A673 (cell line): ENCODE measurements around the gene CACNA2D1. TPM values are rescaled to one million over a fixed set of nuclear protein-coding genes. Genes with fewer than 3 reads are reported as not detected.
A peak's percentile ranks its signal among the peaks of the same experiment; 100 is the strongest.

Source experiments
- BruUV-seq: library from RNA; stranded (reverse); fragments of 400-500 nt; replicated peaks from 2 replicates; lab custom pipeline; 2021; lab: Mats Ljungman, UMichigan
- CTCF ChIA-PET: fragments of 300-600 bp; sonication (Branson Sonifier 250); formaldehyde crosslinking; loops from one replicate; lab custom pipeline; 2022; ENCODE audit warnings: antibody characterized with exemption; lab: Charles Lee
- POLR2A ChIA-PET: fragments of 300-600 bp; sonication (Branson Sonifier 250); formaldehyde crosslinking; loops from one replicate; lab custom pipeline; 2022; ENCODE audit warnings: antibody characterized with exemption; ENCODE audit not compliant: low non-redundant PET; lab: Charles Lee
- DNase-seq: peaks from one replicate; pipeline ENCODE4 v3.0.0-alpha.2; 2015; ENCODE audit warnings: low spot score
- H3K27ac ChIP-seq: fragments of 200-600 bp; sonication (generic); 2 replicates; pipeline ENCODE4 v1.5.1; 2016; ENCODE audit warnings: mixed run types, low read depth, mild to moderate bottlenecking, mixed read lengths, antibody characterized with exemption, low read length; ENCODE audit not compliant: poor library complexity, severe bottlenecking
- H3K27me3 ChIP-seq: fragments of 200-600 bp; sonication (generic); replicated peaks from 2 replicates; pipeline ENCODE4 v1.6.1; 2017; ENCODE audit warnings: mixed run types, low read depth, mild to moderate bottlenecking, mixed read lengths, antibody characterized with exemption, low read length; ENCODE audit not compliant: insufficient read depth, poor library complexity
- H3K36me3 ChIP-seq: fragments of 200-600 bp; sonication (generic); 2 replicates; pipeline ENCODE4 v1.6.1; 2016; ENCODE audit warnings: mixed run types, mild to moderate bottlenecking, mixed read lengths, antibody characterized with exemption, low read length; ENCODE audit not compliant: insufficient read depth, poor library complexity, severe bottlenecking
- H3K4me1 ChIP-seq: fragments of 200-600 bp; sonication (generic); 2 replicates; pipeline ENCODE4 v1.6.1; 2017; ENCODE audit warnings: mixed run types, mild to moderate bottlenecking, mixed read lengths, antibody characterized with exemption, low read length; ENCODE audit not compliant: insufficient read depth, poor library complexity, severe bottlenecking
- H3K4me3 ChIP-seq: fragments of 200-600 bp; sonication (generic); 2 replicates; pipeline ENCODE4 v1.5.1; 2016; ENCODE audit warnings: low read depth, mixed run types, mild to moderate bottlenecking, mixed read lengths, low read length; ENCODE audit not compliant: poor library complexity, severe bottlenecking
- H3K9me3 ChIP-seq: fragments of 200-600 bp; sonication (generic); 2 replicates; pipeline ENCODE4 v1.6.1; 2016; ENCODE audit warnings: mixed run types, low read depth, mild to moderate bottlenecking, mixed read lengths, antibody characterized with exemption, low read length; ENCODE audit not compliant: poor library complexity, severe bottlenecking
- CTCF ChIP-seq: fragments of 300-800, 200-600 bp; sonication (generic); conservative IDR thresholded peaks from 2 replicates; pipeline ENCODE4 v1.5.1; 2017; ENCODE audit warnings: low read depth, mild to moderate bottlenecking, antibody characterized with exemption, low read length, moderate library complexity, mixed read lengths
- EZH2 ChIP-seq: fragments of 200-600 bp; sonication (generic); IDR thresholded peaks from 2 replicates; pipeline ENCODE4 v1.6.1; 2017; ENCODE audit warnings: borderline replicate concordance, low read depth, mild to moderate bottlenecking, mixed read lengths, antibody characterized with exemption, low read length; ENCODE audit not compliant: poor library complexity, severe bottlenecking
- intact Hi-C: fragments of 100-400 bp; cut with micrococcal nuclease; formaldehyde crosslinking; loops from one replicate; pipeline ENCODE4 v1.10.0; 2022; ENCODE audit not compliant: unreplicated experiment
- total RNA-seq: library from RNA; stranded (reverse); gene quantifications from 2 replicates; pipeline ENCODE4 v1.2.3, GENCODE V29; 2021

The CACNA2D1 gene
- total RNA-seq, 1 experiment from 2014 or later, result 49.1 TPM

GRCh38 chr7:82209179-82209747 lies 234.3 kb downstream of the CACNA2D1 start:
- Histone ChIP-seq H3K9me3 (no peaks in the 10 kb centered on the region), H3K4me3 (no peak overlapping the region), H3K36me3 (no peaks in the 10 kb centered on the region), H3K27ac (no peak overlapping the region), H3K4me1 (peaks cover 13% of the 10 kb centered on the region), H3K27me3 (no peaks in the 10 kb centered on the region)
- TF ChIP-seq EZH2 (no peak), CTCF (no peak)
- peak; percentile 40 for DNase-seq
- ChIA-PET CTCF (no interaction called here), POLR2A (interaction anchor here (0.6 kb wide), 3 partner anchors 11 to 542 kb away, joined by 4 to 5 read pairs (median 4); no protein-coding TSS in a partner anchor)
- BruUV-seq, result no TSS peak
- intact Hi-C loops, result no loop called here

- intact Hi-C loops, result no loop called here
Observed at GRCh38 chr7:82204694-82205093, 238.9 kb downstream of the CACNA2D1 start.

GRCh38 chr7:82202965-82203364 lies 240.6 kb downstream of the CACNA2D1 start:
- Histone ChIP-seq H3K27ac (no peak overlapping the region), H3K36me3 (no peaks in the 10 kb centered on the region), H3K27me3 (no peaks in the 10 kb centered on the region), H3K4me1 (no peaks in the 10 kb centered on the region), H3K4me3 (no peak overlapping the region), H3K9me3 (no peaks in the 10 kb centered on the region)
- no peak for DNase-seq
- no TSS peak for BruUV-seq
- POLR2A ChIA-PET, result no interaction called here
- TF ChIP-seq EZH2 (no peak), CTCF (no peak)
- intact Hi-C loops, result no loop called here
- CTCF ChIA-PET, result no interaction called here

More at GRCh38 chr7:82204694-82205093, 238.9 kb downstream of the CACNA2D1 start:
- no peak for DNase-seq
- CTCF ChIA-PET, result no interaction called here
- H3K27ac ChIP-seq, result no peak overlapping the region
- no peaks in the 10 kb centered on the region for H3K9me3 ChIP-seq
- no peaks in the 10 kb centered on the region for H3K36me3 ChIP-seq
- H3K27me3 ChIP-seq, result no peaks in the 10 kb centered on the region
- H3K4me3 ChIP-seq, result no peak overlapping the region
- no peak for TF ChIP-seq CTCF
- POLR2A ChIA-PET, result no interaction called here
- peaks cover 6% of the 10 kb centered on the region for H3K4me1 ChIP-seq
- BruUV-seq, result no TSS peak
